MM.1S (cell line): ENCODE results near the gene EXOC6.

Experiments
- DNase-seq: peaks from one replicate; pipeline ENCODE4 v3.0.0-alpha.2; 2015
- H2AFZ ChIP-seq: fragments of 300-600 bp; sonication (generic); 2 replicates; pipeline ENCODE4 v1.6.0; 2016; ENCODE audit warnings: antibody characterized with exemption, low read length
- H3F3A ChIP-seq: fragments of 300-600 bp; sonication (generic); 2 replicates; pipeline ENCODE4 v1.6.1; 2016; ENCODE audit warnings: mild to moderate bottlenecking, antibody characterized with exemption, low read length, moderate library complexity, mixed read lengths; ENCODE audit not compliant: insufficient read depth
- H3K27ac ChIP-seq: fragments of 300-600 bp; sonication (generic); 2 replicates; pipeline ENCODE4 v1.5.1; 2016; ENCODE audit warnings: mild to moderate bottlenecking, low read length
- H3K27me3 ChIP-seq: fragments of 300-600 bp; sonication (generic); replicated peaks from 2 replicates; pipeline ENCODE4 v1.6.0; 2016; ENCODE audit warnings: low read length; ENCODE audit not compliant: insufficient read depth
- H3K36me3 ChIP-seq: fragments of 300-600 bp; sonication (generic); replicated peaks from 2 replicates; pipeline ENCODE4 v1.6.1; 2016; ENCODE audit warnings: mild to moderate bottlenecking, low read length, mixed read lengths; ENCODE audit not compliant: insufficient read depth
- H3K4me1 ChIP-seq: fragments of 300-600 bp; sonication (generic); 2 replicates; pipeline ENCODE4 v1.6.1; 2016; ENCODE audit warnings: low read length, mixed read lengths
- H3K4me2 ChIP-seq: fragments of 300-600 bp; sonication (generic); 2 replicates; pipeline ENCODE4 v1.6.0; 2016; ENCODE audit warnings: low read depth, low read length
- H3K4me3 ChIP-seq: fragments of 300-600 bp; sonication (generic); 2 replicates; pipeline ENCODE4 v1.5.1; 2016; ENCODE audit warnings: low read length, mixed read lengths
- H3K79me2 ChIP-seq: fragments of 300-600 bp; sonication (generic); 2 replicates; pipeline ENCODE4 v1.6.1; 2016; ENCODE audit warnings: mixed run types, low read length, mixed read lengths
- H3K9ac ChIP-seq: fragments of 300-600 bp; sonication (generic); 2 replicates; pipeline ENCODE4 v1.6.1; 2016; ENCODE audit warnings: low read length, mixed read lengths
- H3K9me2 ChIP-seq: fragments of 300-600 bp; sonication (generic); replicated peaks from 2 replicates; pipeline ENCODE4 v1.6.1; 2016; ENCODE audit warnings: mild to moderate bottlenecking, low read length, mixed read lengths; ENCODE audit not compliant: insufficient read depth
- H3K9me3 ChIP-seq: fragments of 300-600 bp; sonication (generic); replicated peaks from 2 replicates; pipeline ENCODE4 v1.6.1; 2016; ENCODE audit warnings: mild to moderate bottlenecking, low read length, mixed read lengths; ENCODE audit not compliant: insufficient read depth
- H4K20me1 ChIP-seq: fragments of 300-600 bp; sonication (generic); 2 replicates; pipeline ENCODE4 v1.6.1; 2016; ENCODE audit warnings: mild to moderate bottlenecking, low read length, moderate library complexity, mixed read lengths; ENCODE audit not compliant: insufficient read depth
- EZH2 ChIP-seq: fragments of 300-600 bp; sonication (generic); optimal IDR thresholded peaks from 2 replicates; pipeline ENCODE3; 2017; ENCODE audit warnings: low read depth, mild to moderate bottlenecking, antibody characterized with exemption, low read length, mixed read lengths
- EZH2phosphoT487 ChIP-seq: fragments of 300-600 bp; sonication (generic); IDR thresholded peaks from 2 replicates; pipeline ENCODE4 v1.6.1; 2018; ENCODE audit warnings: antibody characterized with exemption, low read length
- TF ChIP-seq, protein P1 (sequence below): fragments of 300-600 bp; sonication (generic); IDR thresholded peaks from 2 replicates; pipeline ENCODE4 v1.5.1; 2016; ENCODE audit warnings: antibody characterized with exemption, low read length, mixed read lengths

The EXOC6 gene

DNA sequence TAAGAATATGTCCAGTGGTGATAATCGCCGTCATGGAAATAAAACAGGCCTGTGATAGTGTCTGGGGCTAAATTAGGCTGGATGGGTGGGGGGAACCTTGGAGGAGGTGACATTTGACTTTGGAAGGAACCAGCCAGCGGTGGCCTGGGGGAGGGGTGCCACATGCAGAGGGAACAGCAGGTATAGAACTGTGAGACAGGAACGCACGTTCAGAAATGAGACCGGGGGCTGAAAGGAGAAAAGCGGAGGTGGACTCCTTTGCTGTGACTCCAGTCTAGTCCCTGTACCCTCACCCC is 222.8 kb downstream of the EXOC6 start:
- peaks cover 12% of the 10 kb centered on the region for H3K4me1 ChIP-seq
- H4K20me1 ChIP-seq: no peaks in the 10 kb centered on the region
- H3K9me2 ChIP-seq: no peaks in the 10 kb centered on the region
- H2AFZ ChIP-seq: no peak overlapping the region
- H3F3A ChIP-seq: peaks cover 37% of the 10 kb centered on the region
- no peaks in the 10 kb centered on the region for H3K36me3 ChIP-seq
- H3K79me2 ChIP-seq: peaks cover 17% of the 10 kb centered on the region
- H3K27me3 ChIP-seq: peaks cover 34% of the 10 kb centered on the region
- H3K9me3 ChIP-seq: no peaks in the 10 kb centered on the region
- H3K27ac ChIP-seq: no peak overlapping the region
- H3K9ac ChIP-seq: no peak overlapping the region
- TF ChIP-seq EZH2 (no peak), EZH2phosphoT487 (no peak)
- TF ChIP-seq, protein P1, sequence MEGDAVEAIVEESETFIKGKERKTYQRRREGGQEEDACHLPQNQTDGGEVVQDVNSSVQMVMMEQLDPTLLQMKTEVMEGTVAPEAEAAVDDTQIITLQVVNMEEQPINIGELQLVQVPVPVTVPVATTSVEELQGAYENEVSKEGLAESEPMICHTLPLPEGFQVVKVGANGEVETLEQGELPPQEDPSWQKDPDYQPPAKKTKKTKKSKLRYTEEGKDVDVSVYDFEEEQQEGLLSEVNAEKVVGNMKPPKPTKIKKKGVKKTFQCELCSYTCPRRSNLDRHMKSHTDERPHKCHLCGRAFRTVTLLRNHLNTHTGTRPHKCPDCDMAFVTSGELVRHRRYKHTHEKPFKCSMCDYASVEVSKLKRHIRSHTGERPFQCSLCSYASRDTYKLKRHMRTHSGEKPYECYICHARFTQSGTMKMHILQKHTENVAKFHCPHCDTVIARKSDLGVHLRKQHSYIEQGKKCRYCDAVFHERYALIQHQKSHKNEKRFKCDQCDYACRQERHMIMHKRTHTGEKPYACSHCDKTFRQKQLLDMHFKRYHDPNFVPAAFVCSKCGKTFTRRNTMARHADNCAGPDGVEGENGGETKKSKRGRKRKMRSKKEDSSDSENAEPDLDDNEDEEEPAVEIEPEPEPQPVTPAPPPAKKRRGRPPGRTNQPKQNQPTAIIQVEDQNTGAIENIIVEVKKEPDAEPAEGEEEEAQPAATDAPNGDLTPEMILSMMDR: no peak
- H3K4me3 ChIP-seq: no peak overlapping the region
- no peak for DNase-seq
- H3K4me2 ChIP-seq: peak overlapping the region; percentile 10; the same call in 1 of the 2 replicates

DNA sequence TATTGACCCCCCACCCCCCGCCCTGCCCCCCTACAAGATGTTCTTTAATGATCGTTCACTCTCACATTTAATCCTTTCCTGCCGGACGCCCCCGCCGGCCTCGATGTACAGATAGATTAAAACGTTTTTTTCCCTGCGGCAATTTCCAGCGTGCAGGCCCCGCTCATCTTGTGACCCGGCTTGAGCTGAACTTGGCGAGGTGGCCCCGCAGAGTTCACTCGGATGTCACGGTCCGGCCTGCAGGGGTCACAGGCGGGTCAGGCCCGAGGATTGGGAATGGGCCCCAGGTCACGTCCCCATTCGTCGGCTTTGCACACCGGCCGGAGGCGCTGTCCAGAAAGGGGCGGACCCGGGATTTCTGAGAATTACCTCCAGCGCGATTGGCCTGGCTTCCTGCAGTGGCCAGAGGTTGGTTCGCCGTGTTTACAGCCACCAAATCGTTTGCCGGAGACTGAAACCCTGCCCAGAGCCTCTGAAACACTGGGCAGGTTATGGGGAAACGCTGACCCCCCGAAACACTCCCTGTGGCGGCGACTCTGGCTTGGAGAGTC is 223.4 kb downstream of the EXOC6 start:
- Histone ChIP-seq H2AFZ (peak overlapping the region; percentile 87), H3K4me1 (peaks cover 18% of the 10 kb centered on the region), H3K9me3 (no peaks in the 10 kb centered on the region), H3K27me3 (peaks cover 28% of the 10 kb centered on the region), H3K27ac (peak overlapping the region; percentile 88), H3K9ac (peak overlapping the region; percentile 44; the same call in 1 of the 2 replicates), H3K9me2 (no peaks in the 10 kb centered on the region), H3F3A (peaks cover 40% of the 10 kb centered on the region), H3K79me2 (peaks cover 23% of the 10 kb centered on the region), H3K4me2 (peak overlapping the region; percentile 90), H3K36me3 (no peaks in the 10 kb centered on the region), H4K20me1 (no peaks in the 10 kb centered on the region), H3K4me3 (peak overlapping the region; percentile 97)
- DNase-seq: peak; percentile 55
- TF ChIP-seq EZH2phosphoT487: no peak
- TF ChIP-seq, protein P1: peak; percentile 26

DNA sequence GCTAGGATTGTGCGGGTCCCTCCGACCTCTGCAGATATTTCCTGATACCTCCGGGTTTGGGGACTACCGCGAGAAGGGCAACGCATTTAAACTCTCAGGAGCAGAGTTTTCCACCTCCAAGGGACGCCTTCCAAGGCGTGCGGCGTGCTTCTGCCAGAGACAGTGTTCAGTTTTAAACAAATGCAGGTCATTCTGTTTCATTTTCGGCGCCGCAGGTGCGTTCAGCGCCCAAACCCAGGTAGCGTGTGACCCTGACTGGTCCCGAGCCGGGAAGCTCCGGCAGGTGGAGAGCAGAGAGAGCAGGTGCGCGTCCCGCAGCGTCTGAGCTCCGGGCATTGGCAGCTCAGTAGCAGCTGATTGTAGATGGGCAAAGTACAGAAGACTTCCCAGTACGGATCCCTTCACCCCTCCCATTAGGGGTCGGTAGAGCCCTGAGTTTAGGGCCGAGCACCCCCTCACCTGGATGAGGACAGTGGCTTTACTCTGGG is 223.9 kb downstream of the EXOC6 start:
- Histone ChIP-seq H4K20me1 (no peaks in the 10 kb centered on the region), H3K27me3 (peaks cover 22% of the 10 kb centered on the region), H2AFZ (peak overlapping the region; percentile 87), H3K4me2 (peak overlapping the region; percentile 90), H3K9me3 (no peaks in the 10 kb centered on the region), H3K9me2 (no peaks in the 10 kb centered on the region), H3K79me2 (peaks cover 26% of the 10 kb centered on the region), H3K27ac (peak overlapping the region; percentile 88), H3K4me1 (peaks cover 23% of the 10 kb centered on the region), H3K4me3 (peak overlapping the region; percentile 97), H3K36me3 (no peaks in the 10 kb centered on the region), H3F3A (peaks cover 44% of the 10 kb centered on the region), H3K9ac (peak overlapping the region; percentile 44; the same call in 1 of the 2 replicates)
- no peak for TF ChIP-seq EZH2
- TF ChIP-seq, protein P1: no peak; the same call in 1 of the 2 replicates
- peak; percentile 94 for DNase-seq
